Colonic mucosa (tissue), 4 donors: ENCODE results near the gene DGKD. TPM values are rescaled to one million over a fixed set of nuclear protein-coding genes. Genes with fewer than 3 reads are reported as not detected.

Experiments
- DNase-seq: peaks from one replicate; pipeline ENCODE4 v3.0.0-alpha.2; 2020
- H3K27ac ChIP-seq: fragments of 200-600 bp; one replicate; pipeline ENCODE4 v1.8.0; 2021
- H3K27me3 ChIP-seq: fragments of 200-600 bp; one replicate; pipeline ENCODE4 v1.8.0; 2021
- H3K36me3 ChIP-seq: fragments of 200-600 bp; one replicate; pipeline ENCODE4 v1.8.0; 2021
- H3K4me1 ChIP-seq: fragments of 200-600 bp; one replicate; pipeline ENCODE4 v1.8.0; 2021; ENCODE audit warnings: mild to moderate bottlenecking
- H3K4me3 ChIP-seq: fragments of 200-600 bp; one replicate; pipeline ENCODE4 v1.8.0; 2021
- H3K9ac ChIP-seq, 2 donors: one replicate each; pipeline ENCODE4 v1.7.0; 2013; ENCODE audit warnings: control low read depth in 2 of 2, low read depth in 2 of 2, low read length in 2 of 2
- H3K9me3 ChIP-seq: fragments of 200-600 bp; one replicate; pipeline ENCODE4 v1.8.0; 2021
- intact Hi-C: fragments of 100-400 bp; cut with DNase I; formaldehyde crosslinking; loops from one replicate; pipeline ENCODE4 v1.14.1; 2022
- total RNA-seq, 2 donors: library from RNA; stranded (reverse); fragmentation: NEBNext Ultra II Directional in 1 of 2; extraction: Animal tissue kit (Norgen Biotek cat#: 25700) in 1 of 2; gene quantifications; one replicate each; pipeline ENCODE4 v1.2.1, GENCODE V29; 2021
- TF ChIP-seq, protein P1 (sequence below): fragments of 200-600 bp; IDR thresholded peaks from one replicate; pipeline ENCODE4 v1.8.0; 2022; ENCODE audit warnings: antibody characterized with exemption, mild to moderate bottlenecking
- donor health status: healthy.
- donor health status: DM: no; HTN: no; CAD: no.
- donor health status: DM: no; HTN: no; CAD: no.

DGKD gene
- total RNA-seq, 2 donors from 2014 or later, result 64.4 to 94.6 TPM

DNA sequence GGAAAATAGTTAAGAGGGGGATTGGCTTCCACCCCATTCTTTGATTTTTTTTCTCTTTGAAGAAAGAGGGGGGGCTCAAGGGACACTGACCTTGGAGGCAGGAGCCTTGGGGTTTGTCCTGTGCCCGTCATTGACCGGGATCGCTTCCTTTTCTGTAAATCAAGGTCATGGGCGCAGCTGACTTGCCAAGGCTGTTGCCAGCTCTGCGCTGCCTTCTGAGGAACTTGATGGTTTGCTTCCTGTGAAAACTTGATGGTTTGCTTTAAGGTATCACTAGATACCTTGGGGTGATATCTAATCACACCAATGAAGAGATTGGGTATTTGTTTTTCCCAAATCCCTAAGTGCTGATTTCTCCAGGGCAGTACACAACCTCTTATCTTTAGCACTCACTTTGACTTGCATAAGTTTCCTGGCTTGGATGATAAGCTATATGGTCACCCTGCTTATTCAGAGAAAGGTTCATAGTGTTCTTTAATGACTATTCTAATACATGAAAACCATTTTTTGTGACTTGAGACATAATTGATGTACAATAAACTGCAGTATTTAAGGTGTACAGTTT is 56.0 kb downstream of the DGKD start:
- TF ChIP-seq, protein P1, sequence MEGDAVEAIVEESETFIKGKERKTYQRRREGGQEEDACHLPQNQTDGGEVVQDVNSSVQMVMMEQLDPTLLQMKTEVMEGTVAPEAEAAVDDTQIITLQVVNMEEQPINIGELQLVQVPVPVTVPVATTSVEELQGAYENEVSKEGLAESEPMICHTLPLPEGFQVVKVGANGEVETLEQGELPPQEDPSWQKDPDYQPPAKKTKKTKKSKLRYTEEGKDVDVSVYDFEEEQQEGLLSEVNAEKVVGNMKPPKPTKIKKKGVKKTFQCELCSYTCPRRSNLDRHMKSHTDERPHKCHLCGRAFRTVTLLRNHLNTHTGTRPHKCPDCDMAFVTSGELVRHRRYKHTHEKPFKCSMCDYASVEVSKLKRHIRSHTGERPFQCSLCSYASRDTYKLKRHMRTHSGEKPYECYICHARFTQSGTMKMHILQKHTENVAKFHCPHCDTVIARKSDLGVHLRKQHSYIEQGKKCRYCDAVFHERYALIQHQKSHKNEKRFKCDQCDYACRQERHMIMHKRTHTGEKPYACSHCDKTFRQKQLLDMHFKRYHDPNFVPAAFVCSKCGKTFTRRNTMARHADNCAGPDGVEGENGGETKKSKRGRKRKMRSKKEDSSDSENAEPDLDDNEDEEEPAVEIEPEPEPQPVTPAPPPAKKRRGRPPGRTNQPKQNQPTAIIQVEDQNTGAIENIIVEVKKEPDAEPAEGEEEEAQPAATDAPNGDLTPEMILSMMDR, result no peak

GRCh38 chr2:233411162-233411561 is 56.9 kb downstream of the DGKD start:
- no peak for DNase-seq
- Histone ChIP-seq H3K36me3 (no peaks in the 10 kb centered on the region), H3K4me1 (peaks cover 23% of the 10 kb centered on the region), H3K9me3 (no peaks in the 10 kb centered on the region), H3K27me3 (no peaks in the 10 kb centered on the region), H3K27ac (peak overlapping the region; percentile 85), H3K4me3 (no peak overlapping the region), H3K9ac (peak overlapping the region in 1 of 2 donors; percentile 19)
- TF ChIP-seq, protein P1, result no peak
- intact Hi-C loops, result no loop called here

More for the DNA sequence above, 56.0 kb downstream of the DGKD start:
- peak overlapping the region; percentile 85 for H3K27ac ChIP-seq
- peaks cover 19% of the 10 kb centered on the region for H3K4me1 ChIP-seq
- H3K4me3 ChIP-seq, result no peak overlapping the region
- no peaks in the 10 kb centered on the region for H3K9me3 ChIP-seq
- peak; percentile 61 for DNase-seq
- no peaks in the 10 kb centered on the region for H3K27me3 ChIP-seq
- peak overlapping the region in 1 of 2 donors; percentile 19 for H3K9ac ChIP-seq
- intact Hi-C loops, result no loop called here
- no peaks in the 10 kb centered on the region for H3K36me3 ChIP-seq

DNA sequence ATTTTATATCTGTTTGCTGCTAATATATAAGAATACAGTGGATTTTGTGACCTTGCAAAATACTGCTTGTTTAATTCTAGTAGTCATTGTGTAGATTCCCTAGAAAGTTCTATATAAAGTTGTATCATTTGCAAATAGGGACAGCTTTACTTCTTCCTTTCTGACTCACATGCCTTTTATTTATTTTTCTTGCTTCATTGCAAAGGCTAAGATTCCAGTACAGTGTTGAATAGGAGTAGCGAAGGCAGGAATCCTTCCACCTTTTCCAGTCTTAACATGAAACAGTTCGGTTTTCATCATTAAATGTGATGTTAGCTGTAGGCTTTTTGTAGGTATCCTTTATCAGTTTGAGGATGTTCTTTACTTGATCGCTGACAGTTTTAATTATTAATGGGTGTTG is 58.1 kb downstream of the DGKD start:
- intact Hi-C loops, result no loop called here
- DNase-seq, result no peak
- no peaks in the 10 kb centered on the region for H3K27me3 ChIP-seq
- TF ChIP-seq, protein P1, result no peak
- H3K4me1 ChIP-seq, result peaks cover 23% of the 10 kb centered on the region
- no peaks in the 10 kb centered on the region for H3K9me3 ChIP-seq
- no peaks in the 10 kb centered on the region for H3K36me3 ChIP-seq
- no peak overlapping the region for H3K27ac ChIP-seq
- no peak overlapping the region for H3K9ac ChIP-seq
- H3K4me3 ChIP-seq, result no peak overlapping the region

DNA sequence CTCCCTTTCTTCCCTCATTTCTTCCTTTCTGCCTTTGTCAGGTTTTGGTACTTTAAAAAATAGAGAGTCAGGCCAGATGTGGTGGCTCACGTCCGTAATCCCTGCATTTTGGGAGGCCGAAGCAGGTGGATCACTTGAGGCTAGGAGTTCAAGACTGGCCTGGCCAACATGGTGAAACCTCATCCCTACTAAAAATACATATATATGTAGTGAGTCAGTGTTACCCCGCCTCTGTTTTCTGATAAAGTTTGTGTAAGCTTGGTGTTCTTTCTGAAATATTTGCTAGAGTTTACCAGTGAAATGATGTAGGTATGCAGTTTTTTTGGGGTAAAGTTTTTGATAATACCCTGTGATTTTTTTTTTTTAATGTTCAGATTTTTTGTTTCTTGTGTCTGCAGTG is 58.8 kb downstream of the DGKD start:
- Histone ChIP-seq H3K4me3 (no peak overlapping the region), H3K9me3 (no peaks in the 10 kb centered on the region), H3K9ac (no peak overlapping the region), H3K36me3 (no peaks in the 10 kb centered on the region), H3K27ac (no peak overlapping the region), H3K27me3 (no peaks in the 10 kb centered on the region), H3K4me1 (peaks cover 22% of the 10 kb centered on the region)
- DNase-seq, result no peak
- TF ChIP-seq, protein P1, result no peak
- intact Hi-C loops, result no loop called here

DNA sequence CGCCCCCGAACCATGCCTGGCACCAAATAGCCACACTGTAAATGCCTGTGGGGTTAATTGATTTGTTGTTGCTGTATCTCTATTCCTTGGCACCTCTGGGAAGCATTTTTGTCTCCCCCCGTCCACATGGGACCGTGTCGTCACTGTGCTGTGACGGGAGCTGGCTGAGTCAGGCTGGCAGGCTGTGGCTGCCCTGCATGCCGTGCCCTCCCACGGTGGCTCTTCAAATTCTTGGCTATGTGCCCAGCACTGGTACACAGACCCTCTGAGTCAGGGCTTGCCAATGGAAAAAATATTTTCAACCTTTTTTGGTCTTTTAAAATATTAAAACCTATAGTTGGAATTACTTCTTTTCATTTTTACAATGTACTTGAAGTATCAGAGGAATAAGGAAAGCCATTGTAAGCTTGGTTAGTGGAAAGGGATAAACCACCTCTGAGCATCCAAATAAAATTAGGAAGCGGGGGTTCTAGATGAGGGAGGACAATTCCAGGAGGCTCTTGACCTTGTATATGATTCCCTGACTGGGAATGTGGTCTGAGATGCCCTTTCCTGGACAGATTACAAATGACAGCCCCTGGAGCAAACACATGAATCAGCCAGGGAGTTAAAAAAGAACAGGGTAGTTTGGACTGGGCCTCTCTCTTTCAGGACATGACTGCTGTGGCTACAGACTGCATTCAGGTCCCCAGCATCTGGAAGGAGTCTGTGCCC is 59.4 kb downstream of the DGKD start:
- H3K36me3 ChIP-seq, result no peaks in the 10 kb centered on the region
- H3K4me1 ChIP-seq, result peaks cover 16% of the 10 kb centered on the region
- H3K27me3 ChIP-seq, result no peaks in the 10 kb centered on the region
- H3K4me3 ChIP-seq, result no peak overlapping the region
- no peak for DNase-seq
- no peaks in the 10 kb centered on the region for H3K9me3 ChIP-seq
- H3K27ac ChIP-seq, result peak overlapping the region; percentile 16
- peak overlapping the region in 1 of 2 donors; percentile 38 for H3K9ac ChIP-seq
- TF ChIP-seq, protein P1, result no peak
- intact Hi-C loops, result no loop called here
